Measurements from ENCODE around the gene ACAD10. TPM values are rescaled to one million over a fixed set of nuclear protein-coding genes. Genes with fewer than 3 reads are reported as not detected.
"Not testable (repeated sequence)": the region's sequence is repeated elsewhere in the genome, so short reads cannot be mapped to it uniquely, and the experiment has no call there.

Gene ACAD10
- total RNA-seq, 4 donors from 2014 or later: 49.0 to 198 (median 54.7) TPM

- TF ChIP-seq POLR2A (IDR thresholded peaks at IDR 0.05): no peak
- TF ChIP-seq EP300 (IDR thresholded peaks at IDR 0.05; ENCODE audit: low read depth): no peak
- no peak for TF ChIP-seq CTCF (IDR thresholded peaks at IDR 0.05)
- TF ChIP-seq POLR2AphosphoS5 (IDR thresholded peaks at IDR 0.05): no peak
- DNase-seq: no peak
- H3K4me3 ChIP-seq: no peak overlapping the region
- no peaks in the 10 kb centered on the region for H3K27me3 ChIP-seq
- H3K9me3 ChIP-seq: no peaks in the 10 kb centered on the region
- intact Hi-C loops (cut with DNase I; ENCODE audit: low total_unique reads): loop anchor here (1.0 kb wide), 1 partner anchor 39 kb away; no protein-coding TSS in a partner anchor
- H3K4me1 ChIP-seq: peaks cover 6 to 20% (median 8%) of the 10 kb centered on the region in 4 donors
- 58 to 70% methylated on average over 4 of the region's 4 CpGs for WGBS, 2 donors (ENCODE audit: low coverage in 1 of 2)
- H3K36me3 ChIP-seq: peaks cover 0 to 50% (median 13%) of the 10 kb centered on the region in 4 donors
- peak overlapping the region; percentile 12 to 70 (median 54) for H3K27ac ChIP-seq
- in situ Hi-C loops (cut with MboI; ENCODE audit: low pct_ligation_motif_present in 1 of 4, low pct_unique_long_range_greater_than_20kb in 1 of 4, low sequenced_read_pairs in 3 of 4): no loop called here
Observed at GRCh38 chr12:111642681-111643426, 43.0 kb upstream of the ACAD10 start.

- H3K36me3 ChIP-seq: peaks cover 0 to 53% (median 13%) of the 10 kb centered on the region in 4 donors
- DNase-seq: peak; percentile 53
- TF ChIP-seq CTCF (IDR thresholded peaks at IDR 0.05): no peak
- TF ChIP-seq POLR2A (IDR thresholded peaks at IDR 0.05): no peak
- TF ChIP-seq EP300 (IDR thresholded peaks at IDR 0.05; ENCODE audit: low read depth): no peak
- H3K4me3 ChIP-seq: no peak overlapping the region
- WGBS, 2 donors (ENCODE audit: low coverage in 1 of 2): 39% methylated on average over 3 of the region's 3 CpGs; no CpG with 5 or more reads in 1 of the 2 donors
- in situ Hi-C loops (cut with MboI; ENCODE audit: low pct_ligation_motif_present in 1 of 4, low pct_unique_long_range_greater_than_20kb in 1 of 4, low sequenced_read_pairs in 3 of 4) (no loop called here), intact Hi-C loops (cut with DNase I; ENCODE audit: low total_unique reads) (loop anchor here (1.0 kb wide), 1 partner anchor 39 kb away; no protein-coding TSS in a partner anchor)
- peaks cover 6 to 20% (median 8%) of the 10 kb centered on the region in 4 donors for H3K4me1 ChIP-seq
- H3K27me3 ChIP-seq: no peaks in the 10 kb centered on the region
- H3K9me3 ChIP-seq: no peaks in the 10 kb centered on the region
- peak overlapping the region; percentile 12 to 70 (median 54) for H3K27ac ChIP-seq
Observed at GRCh38 chr12:111643427-111643826, 42.4 kb upstream of the ACAD10 start.

GRCh38 chr12:111645433-111645832, 40.4 kb upstream of the ACAD10 start:
- no peak overlapping the region for H3K27ac ChIP-seq
- no peak for DNase-seq
- TF ChIP-seq POLR2A (IDR thresholded peaks at IDR 0.05) (no peak), CTCF (IDR thresholded peaks at IDR 0.05) (no peak), POLR2AphosphoS5 (IDR thresholded peaks at IDR 0.05) (no peak), EP300 (IDR thresholded peaks at IDR 0.05; ENCODE audit: low read depth) (no peak)
- H3K9me3 ChIP-seq: no peaks in the 10 kb centered on the region
- WGBS, 2 donors (ENCODE audit: low coverage in 1 of 2): 65 to 70% methylated on average over 3 to 5 of the region's 5 CpGs
- H3K4me1 ChIP-seq: peaks cover 6 to 20% (median 8%) of the 10 kb centered on the region in 4 donors
- no peak overlapping the region for H3K4me3 ChIP-seq
- peaks cover 0 to 70% (median 19%) of the 10 kb centered on the region in 4 donors for H3K36me3 ChIP-seq
- in situ Hi-C loops (cut with MboI; ENCODE audit: low pct_ligation_motif_present in 1 of 4, low pct_unique_long_range_greater_than_20kb in 1 of 4, low sequenced_read_pairs in 3 of 4): no loop called here
- H3K27me3 ChIP-seq: no peaks in the 10 kb centered on the region
- intact Hi-C loops (cut with DNase I; ENCODE audit: low total_unique reads): no loop called here

GRCh38 chr12:111650912-111651311, 34.9 kb upstream of the ACAD10 start:
- Histone ChIP-seq H3K27ac (no peak overlapping the region), H3K9me3 (no peaks in the 10 kb centered on the region), H3K36me3 (peaks cover 0 to 74% (median 36%) of the 10 kb centered on the region in 4 donors), H3K4me3 (no peak overlapping the region), H3K4me1 (no peaks in the 10 kb centered on the region), H3K27me3 (no peaks in the 10 kb centered on the region)
- WGBS, 2 donors (ENCODE audit: low coverage in 1 of 2): 93% methylated on average over 7 of the region's 7 CpGs
- in situ Hi-C loops (cut with MboI; ENCODE audit: low pct_ligation_motif_present in 1 of 4, low pct_unique_long_range_greater_than_20kb in 1 of 4, low sequenced_read_pairs in 3 of 4) (loop anchor here in 1 of 4 donors (25.0 kb wide), 1 partner anchor 264 kb away; no protein-coding TSS in a partner anchor), intact Hi-C loops (cut with DNase I; ENCODE audit: low total_unique reads) (no loop called here)
- no peak for TF ChIP-seq POLR2AphosphoS5 (IDR thresholded peaks at IDR 0.05)
- no peak for TF ChIP-seq CTCF (IDR thresholded peaks at IDR 0.05)
- no peak for TF ChIP-seq EP300 (IDR thresholded peaks at IDR 0.05; ENCODE audit: low read depth)
- TF ChIP-seq POLR2A (IDR thresholded peaks at IDR 0.05): no peak
- no peak for DNase-seq

GRCh38 chr12:111652530-111652929, 33.3 kb upstream of the ACAD10 start:
- H3K27me3 ChIP-seq; H3K4me3 ChIP-seq; intact Hi-C loops (cut with DNase I; ENCODE audit: low total_unique reads); DNase-seq; H3K27ac ChIP-seq; H3K9me3 ChIP-seq; H3K4me1 ChIP-seq: not testable (repeated sequence)
- 91 to 96% methylated on average over 5 to 9 of the region's 9 CpGs for WGBS, 2 donors (ENCODE audit: low coverage in 1 of 2)
- in situ Hi-C loops (cut with MboI; ENCODE audit: low pct_ligation_motif_present in 1 of 4, low pct_unique_long_range_greater_than_20kb in 1 of 4, low sequenced_read_pairs in 3 of 4): loop anchor here in 1 of 4 donors (25.0 kb wide), 1 partner anchor 265 kb away; no protein-coding TSS in a partner anchor
- H3K36me3 ChIP-seq: peaks cover 0 to 72% (median 36%) of the 10 kb centered on the region in 4 donors
